NK-92 treated with Interleukin-12 subunit alpha and Interleukin-12 subunit beta, amount 100 ng/mL, for 24 hours (cell line): Measurements from ENCODE around the gene XDH.

Source experiments
- DNase-seq: peaks from one replicate; lab custom pipeline; 2025; lab: John Stamatoyannopoulos, UW

XDH gene

DNA sequence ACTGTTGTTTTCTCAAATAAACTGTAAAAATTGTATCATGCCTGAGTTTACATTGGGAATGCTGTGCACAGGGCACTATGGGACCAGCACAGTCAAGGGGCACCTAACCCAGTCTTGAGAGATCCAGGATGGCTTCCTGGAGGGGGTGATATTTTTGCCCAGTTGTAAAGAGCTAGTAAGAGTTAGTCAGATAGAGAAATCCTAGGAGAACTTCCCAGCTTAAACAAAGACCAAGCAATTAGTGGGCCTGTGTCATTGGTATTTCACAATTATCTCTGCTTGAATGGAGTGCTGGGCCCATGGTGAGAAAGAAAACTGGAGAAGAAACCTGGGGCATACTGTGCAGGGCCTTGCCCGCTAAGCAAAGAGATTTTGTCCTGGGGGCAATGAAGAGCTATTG lies 12.2 kb downstream of the XDH start:
- no peak for DNase-seq

DNA sequence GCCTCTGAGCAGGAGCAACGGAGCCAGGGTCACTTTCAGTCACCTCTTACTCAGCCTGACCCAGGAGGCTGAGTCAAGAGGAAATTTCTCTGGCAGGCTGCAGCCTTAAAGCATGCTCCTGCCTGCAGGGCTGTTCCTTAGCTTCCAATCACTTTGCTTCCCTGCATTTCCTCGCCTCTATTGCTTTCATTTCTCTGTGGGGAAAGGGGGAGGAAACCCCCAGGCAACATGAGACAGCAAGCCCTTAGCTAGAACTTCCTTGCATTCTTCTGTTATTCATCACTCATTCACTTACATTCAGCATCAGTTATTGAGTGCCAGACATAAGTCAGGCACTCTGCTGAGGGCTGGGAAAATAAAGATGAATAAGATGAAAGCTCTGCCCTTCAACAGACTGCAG lies 13.0 kb downstream of the XDH start:
- DNase-seq = no peak

DNA sequence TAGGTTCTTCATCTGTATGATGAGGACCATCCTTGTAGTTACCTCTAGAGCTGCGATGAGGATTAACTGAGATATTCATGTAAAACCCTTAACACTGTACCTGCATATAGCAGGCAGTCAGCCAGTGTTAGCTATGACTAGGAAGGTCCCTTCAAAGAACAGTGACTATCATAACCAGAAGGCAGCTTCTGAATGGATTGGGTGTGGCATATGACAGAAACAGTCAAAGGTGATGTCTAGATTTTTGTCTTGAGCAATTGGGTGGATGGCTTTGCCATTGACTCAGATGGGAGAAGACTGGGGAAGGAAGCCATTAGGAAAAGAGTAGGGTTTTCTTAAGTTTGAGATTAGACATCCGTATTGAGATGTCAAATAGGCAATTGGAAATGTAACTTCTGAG lies 15.7 kb downstream of the XDH start:
- no peak for DNase-seq

DNA sequence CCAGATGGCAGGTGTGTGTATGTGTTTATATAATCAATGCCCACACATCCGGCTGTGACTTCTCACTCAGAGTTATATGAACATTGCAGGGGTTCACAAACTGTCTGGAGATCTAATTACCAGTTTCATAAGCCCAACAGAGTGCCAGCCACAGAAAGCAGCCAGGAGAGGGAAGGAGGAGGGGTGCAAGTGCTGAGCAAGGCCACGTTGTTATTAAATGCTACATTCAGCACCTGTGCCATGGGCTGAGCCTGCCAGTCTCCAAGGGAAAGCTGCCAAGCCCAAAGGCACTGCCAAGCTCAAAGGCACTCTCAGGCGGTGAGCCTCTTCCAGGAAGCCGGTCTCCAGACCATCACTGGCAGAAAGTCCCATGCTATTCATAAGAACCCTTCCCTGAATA lies 17.4 kb downstream of the XDH start:
- DNase-seq = no peak

DNA sequence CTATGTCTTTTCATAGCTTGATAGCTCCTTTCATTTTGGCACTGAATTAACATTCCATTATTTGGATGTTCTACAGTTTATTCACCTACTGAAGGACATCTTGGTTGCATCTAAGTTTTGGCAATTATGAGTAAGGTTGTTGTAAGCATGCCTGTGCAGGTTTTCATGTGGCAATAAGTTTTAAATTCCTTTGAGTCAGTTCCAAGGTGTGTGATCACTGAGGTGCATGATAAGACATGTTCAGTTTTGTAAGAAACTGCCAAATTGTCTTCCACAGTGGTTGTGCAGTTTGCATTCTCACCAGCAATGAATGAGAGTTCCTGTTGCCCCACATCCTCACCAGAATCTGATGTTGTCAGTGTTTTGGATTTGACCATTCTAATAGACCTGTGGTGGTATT lies 24.2 kb downstream of the XDH start:
- no peak for DNase-seq

DNA sequence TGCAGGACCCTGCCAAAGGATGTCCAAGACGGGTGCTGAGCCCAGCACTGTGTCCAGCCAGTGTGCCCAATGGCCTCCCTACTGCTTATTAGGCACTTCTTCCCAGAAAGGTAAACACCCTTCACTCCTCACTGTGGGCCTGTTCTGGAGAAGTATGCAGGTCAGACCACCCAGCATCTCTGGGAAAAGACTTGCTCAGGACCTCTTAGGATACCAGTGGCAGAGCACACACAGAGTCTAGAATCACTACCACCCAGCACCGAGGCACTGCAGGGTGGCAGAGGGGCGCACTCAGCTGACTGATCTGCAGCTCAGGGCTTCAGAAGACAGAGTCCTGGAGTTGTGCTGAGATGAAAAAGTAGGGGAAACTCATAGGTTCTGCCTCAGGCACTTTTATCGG lies 25.8 kb downstream of the XDH start:
- DNase-seq = no peak

DNA sequence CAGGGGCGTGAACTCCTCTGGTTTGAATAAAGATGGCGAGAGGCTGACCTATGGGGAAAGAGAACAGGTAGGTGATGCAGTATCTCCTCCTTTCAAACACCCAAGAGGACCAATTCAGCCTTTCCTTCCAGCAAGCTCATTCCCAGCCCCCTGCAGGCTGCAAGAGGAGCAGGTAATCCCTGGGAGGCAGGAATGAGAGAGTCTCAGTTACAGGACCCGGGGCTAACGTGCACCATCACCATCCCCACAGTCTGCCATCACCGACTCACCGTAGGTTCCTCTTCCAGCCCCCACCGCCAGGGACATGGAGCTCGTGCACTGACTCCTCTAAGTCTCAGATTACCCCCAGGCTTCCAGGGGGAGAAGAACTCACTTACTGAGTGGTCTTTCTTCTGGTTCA lies 26.7 kb downstream of the XDH start:
- DNase-seq = no peak

DNA sequence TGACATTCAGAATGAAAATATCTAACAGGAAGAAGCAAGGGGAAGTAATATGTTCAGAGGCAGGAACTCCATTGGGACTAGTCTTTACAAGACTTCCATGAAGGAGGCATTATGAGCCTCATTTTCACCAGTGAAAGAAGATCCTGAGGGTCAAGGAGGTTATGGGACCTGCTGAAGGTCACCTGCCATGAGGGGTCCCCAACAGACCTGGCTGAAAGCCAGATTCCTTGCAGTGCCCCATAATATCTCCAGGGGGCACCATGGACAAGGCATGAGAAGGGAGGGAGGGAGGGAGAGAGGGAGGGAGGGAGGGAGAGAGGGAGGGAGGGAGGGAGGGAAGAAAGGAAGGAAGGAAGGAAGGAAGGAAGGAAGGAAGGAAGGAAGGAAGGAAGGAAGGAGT lies 27.9 kb downstream of the XDH start:
- no peak for DNase-seq

DNA sequence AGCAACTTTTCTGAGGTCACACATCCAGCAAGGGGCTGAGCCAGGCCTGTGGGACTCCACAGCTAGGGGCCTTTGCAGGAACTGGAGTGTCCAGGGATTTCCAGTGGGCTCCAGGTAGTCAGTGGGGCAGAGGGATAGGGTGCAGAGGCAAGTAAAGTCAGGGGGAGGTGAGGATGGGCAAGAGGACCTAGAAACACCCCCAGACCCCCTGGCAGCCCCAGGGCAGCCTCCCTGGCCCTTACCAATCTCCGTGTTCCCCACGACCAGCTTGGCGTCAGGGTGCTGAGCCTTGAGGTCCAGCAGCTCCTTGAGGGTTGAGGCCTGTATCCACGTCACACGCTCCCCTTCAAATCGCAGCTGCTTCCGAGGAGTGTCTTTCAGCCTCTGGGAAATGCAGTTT lies 28.4 kb downstream of the XDH start:
- no peak for DNase-seq

DNA sequence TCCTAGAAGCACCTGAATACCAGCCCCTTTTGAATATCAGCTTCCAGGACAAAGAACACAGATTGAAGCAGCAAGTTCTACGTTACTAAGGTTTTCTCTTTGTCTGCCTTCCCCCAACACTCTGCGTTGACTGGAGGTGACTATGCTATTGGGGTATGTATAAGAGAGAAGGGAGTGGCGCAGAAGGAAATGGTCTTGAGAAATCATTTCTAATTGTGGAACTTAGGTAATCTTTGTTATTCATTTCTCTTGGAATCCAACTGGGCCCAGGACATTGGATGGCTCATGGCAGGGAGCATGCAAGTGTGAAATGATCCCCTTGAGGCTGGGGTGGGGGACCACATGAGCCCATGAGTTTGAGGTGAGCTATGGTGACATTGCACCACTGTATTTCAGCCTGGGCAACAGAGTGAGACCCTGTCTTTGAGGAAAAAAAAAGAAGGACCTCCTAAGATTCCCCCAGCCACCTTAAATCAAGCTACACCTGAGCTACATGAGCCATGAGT lies 29.7 kb downstream of the XDH start:
- DNase-seq = no peak

DNA sequence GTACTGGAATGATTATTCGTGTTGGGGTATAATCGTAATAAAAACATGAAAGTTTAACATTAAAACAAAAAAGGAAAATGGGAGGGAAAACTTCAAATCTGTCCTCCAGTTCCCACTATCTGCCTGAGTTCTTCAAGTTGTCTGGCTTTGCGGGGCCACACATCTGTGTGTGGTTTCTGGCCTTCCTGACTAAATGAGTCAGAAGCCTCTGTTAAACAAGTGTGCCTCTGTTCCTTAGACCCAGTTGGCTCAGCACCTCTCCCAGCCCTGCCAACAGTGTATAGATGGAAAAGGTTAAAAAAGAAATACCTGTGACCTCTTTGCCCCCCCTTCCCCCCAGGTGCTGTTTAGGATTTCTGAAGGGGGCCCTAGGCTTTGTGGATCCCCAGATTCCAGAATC lies 30.2 kb downstream of the XDH start:
- no peak for DNase-seq

DNA sequence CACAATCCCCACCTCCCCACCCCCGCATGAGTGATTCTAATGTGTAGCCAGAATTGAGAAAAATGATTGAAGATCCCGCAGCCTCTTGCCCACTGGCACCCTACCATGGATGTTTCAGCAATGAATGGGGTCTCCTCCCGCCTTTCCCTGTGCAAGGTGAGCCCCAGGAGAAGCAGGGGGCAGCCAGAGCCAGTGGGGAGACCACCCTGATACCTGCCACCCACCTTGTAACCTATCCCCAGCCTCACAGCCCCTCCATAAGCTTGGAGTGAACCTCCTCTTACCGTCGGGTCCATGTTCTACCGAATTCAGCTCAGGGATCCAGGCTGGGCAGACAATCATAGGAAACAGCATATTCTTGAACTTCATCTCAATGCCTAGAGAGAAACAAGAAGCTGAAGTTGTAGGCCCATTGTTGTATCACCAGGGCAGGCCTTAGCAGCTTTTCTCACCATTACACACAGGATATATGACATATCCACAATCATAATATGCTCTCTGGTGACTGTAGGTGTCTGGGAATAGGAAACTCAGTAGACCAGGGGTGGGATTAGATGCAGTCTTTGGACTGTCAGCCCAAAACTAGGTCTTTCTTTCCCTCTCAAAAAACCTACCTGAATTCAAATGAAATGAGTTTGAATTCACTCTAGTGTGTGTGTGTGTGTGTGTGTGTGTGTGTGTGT lies 30.9 kb downstream of the XDH start:
- no peak for DNase-seq

DNA sequence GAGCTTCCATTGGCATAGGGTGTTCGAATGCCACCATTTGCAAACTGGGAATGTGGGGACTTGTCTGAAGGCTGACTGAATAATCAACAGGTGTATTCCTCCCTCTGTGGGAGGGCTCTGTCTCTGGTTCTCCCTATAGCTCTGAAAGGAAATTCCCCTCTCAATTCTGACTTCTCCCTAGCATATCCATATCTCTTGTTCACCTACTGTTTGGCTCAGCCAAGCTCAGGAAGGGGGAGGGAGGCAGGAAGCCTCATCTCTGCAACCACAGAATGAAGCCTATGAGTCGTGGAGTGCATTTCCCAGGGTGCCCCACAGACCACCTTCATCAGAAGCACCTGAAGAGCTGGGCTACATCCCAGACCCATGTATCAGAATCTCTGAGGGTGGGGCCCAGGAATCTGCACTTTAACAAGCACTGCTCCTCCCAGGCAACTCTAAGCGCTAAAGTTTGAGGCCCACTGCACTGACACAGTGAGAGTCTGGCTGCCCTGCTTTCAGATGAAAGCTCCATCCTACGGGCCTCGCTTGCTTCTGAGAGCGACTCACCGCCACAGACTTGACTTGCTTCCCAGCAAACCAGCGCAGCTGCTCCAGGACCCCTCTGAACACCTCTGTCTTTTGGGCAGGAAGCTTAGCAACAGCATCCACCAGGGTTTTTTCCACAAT lies 32.0 kb downstream of the XDH start:
- DNase-seq = no peak

DNA sequence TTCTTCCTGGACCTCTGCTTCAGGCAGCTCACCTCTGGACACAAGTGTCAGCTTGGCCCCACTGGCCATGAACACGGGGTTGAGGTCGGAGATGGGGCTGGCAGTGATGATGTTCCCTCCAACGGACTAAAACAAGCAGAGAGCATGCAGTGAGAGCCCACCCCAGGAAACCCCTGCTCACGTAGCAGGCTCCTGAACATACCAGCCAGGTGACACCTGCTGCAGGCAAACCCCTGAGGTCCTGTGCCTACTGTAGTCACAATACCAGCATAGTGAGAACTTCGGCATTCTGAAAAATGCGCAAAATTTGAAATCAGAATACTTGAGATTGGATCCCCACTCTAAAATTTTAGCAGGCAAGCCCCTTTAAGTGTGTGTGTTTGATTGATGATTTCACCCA lies 32.9 kb downstream of the XDH start:
- no peak for DNase-seq

DNA sequence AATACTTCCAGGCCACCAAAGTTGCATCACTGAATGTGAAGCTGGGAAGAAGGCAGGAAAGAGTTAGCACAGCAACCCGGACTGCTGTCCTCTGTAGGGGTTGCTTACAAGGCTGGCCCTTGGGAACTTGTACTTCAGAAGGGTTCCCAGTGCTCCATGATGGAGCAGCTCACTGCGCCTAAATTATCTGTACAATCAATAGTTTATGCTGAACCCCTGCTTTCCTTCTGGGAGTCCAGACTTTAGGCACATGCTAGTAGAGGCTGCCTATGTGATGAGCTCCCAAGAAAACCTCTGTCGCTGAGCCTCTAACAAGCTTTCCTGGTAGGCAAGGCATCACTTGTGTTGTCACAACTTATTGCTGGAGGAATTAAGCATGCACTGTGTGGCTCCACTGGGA lies 34.3 kb downstream of the XDH start:
- DNase-seq = no peak

DNA sequence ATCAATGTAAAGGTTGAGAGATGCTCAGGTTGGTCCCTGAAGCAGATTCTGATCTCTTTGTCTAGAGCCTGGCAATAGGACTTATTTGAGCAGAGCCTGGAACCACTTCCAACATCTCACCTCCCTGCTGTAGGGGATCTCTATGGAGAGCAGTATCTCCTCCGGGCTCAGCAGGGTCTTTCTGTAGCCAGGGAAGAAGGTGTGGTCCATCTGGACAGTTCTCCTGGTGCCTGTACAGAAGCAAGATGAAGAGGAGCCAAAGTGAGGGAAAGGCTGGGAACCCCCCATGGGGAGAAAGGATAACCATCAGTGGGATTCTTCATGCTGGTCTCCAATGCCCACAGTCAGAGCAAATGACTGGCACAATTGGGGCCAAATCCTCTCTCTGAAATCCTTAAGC lies 34.8 kb downstream of the XDH start:
- DNase-seq = no peak

DNA sequence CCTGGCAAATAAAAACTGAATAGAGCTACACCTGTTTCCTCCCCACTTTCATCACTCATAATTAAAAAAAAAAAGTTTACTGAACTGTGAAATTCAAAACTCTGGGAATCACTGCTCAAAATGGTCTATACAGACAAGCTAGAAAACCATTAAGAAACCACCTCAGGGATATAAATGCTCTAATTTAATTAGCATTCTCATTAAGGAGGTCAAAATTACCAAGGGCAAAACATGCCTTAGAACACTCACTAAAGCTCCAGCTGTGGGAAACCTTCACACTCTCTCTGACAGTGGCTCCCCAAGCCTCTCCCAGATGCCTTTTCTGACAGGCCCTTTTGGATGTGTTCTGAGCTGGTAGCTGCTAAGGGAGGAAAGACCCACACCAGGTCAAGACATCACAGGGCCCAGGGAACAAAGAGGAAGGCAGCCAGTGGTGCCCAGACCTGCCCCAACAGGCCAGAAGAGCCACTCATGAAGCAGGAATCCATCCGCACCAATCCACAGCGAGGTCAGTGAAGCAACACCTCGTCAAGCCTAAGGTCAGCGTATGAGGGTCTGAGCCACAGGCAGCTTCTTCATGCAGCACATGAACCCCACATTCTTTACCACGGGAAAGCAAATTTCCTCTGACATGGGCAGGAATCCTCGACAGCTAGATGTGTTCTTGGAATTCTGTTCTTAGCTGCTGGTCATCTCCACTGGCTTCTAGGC lies 35.6 kb downstream of the XDH start:
- no peak for DNase-seq

DNA sequence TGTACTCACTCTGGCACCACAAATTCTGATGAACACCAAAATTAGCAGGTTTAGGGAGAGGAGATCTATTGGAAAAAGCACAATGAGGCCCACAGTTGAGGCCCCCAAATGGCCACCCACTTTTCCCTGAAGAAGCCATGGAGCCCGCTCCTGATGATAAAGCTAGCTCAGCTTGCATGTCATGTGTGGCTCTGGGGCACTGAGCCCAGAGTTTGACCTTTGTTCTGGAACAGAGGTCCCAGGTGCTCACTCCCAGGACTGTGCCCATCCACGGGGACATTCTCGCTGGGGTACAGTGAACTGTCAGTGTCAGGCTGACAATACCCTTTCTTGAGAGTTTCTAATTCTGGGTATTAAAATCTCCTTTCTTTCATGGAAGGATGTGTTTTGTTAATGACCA lies 36.2 kb downstream of the XDH start:
- DNase-seq = no peak

DNA sequence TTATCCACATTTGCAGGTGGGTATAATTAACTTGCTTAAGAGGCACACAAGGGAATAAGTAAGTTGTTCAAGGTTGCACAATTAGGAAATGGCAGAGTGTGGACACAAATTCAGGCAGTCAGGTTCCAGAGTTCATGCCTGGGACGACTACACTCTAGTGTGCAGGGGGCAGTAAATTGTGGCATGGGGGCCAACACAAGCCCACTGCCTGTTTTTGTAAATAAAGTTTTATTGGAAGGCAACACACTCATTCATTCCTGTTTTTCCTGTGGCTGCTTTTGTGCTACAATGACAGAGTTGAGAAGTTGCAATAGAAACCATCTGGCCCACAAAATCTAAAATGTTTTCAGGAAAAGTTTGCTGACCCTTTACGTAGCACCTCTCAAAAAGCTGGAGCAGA lies 41.4 kb downstream of the XDH start:
- no peak for DNase-seq

DNA sequence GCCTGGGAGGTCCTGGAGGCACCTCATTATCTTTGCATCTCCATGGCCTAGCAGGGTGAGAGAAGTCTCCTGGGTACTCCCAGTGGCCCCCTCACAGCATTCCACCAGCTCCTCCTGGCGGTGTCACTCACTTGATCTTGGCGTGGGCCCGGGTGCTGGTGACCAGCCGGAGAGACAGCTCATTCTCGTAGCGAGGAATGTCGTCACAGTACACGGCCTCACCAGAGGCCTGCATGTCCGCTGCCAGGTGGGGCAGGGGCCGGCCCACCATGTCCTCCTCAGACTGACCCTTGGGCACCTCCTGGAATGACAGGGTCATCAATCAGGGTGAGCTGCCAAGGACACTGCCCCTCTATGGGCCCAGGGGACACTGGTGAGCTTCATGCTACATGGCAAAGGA lies 42.4 kb downstream of the XDH start:
- no peak for DNase-seq

DNA sequence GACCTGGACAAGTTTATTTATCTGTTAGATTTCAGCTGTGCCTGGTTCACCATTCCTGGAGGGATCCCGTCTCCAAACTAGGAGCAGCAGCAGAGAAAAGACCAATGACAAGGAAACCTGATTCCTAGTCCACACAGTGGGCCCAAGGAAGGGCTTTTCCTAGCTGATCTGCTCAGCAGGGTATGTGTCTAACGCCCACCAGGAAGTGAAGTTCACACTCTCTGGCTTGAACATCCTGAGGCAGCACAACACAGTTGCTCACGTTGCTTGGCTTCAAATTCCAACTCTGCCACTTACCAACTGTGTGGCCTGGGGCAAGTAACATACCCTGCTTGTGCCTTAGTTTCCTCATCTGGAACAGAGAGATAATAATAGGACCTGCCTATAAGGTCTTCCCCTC lies 42.9 kb downstream of the XDH start:
- no peak for DNase-seq

DNA sequence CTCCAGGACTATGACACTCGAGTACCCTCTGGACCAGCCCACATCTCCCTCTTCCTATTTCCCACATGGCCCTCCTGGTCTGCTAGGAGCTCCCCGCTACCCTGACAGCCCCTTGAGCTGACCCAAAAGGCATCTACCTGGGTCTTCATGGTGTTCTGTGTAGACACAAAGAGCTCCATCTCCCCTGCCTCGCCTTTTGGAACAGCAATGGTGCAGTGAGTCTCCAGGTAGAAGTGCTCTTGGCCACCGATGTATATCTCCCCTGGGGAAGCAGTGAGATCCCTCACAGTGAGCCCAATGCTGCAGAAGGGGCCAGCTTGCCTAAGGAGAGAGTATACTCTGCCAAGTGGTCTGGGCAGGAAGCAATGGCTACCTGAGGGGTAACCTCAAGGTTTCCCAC lies 47.8 kb downstream of the XDH start:
- DNase-seq = no peak

DNA sequence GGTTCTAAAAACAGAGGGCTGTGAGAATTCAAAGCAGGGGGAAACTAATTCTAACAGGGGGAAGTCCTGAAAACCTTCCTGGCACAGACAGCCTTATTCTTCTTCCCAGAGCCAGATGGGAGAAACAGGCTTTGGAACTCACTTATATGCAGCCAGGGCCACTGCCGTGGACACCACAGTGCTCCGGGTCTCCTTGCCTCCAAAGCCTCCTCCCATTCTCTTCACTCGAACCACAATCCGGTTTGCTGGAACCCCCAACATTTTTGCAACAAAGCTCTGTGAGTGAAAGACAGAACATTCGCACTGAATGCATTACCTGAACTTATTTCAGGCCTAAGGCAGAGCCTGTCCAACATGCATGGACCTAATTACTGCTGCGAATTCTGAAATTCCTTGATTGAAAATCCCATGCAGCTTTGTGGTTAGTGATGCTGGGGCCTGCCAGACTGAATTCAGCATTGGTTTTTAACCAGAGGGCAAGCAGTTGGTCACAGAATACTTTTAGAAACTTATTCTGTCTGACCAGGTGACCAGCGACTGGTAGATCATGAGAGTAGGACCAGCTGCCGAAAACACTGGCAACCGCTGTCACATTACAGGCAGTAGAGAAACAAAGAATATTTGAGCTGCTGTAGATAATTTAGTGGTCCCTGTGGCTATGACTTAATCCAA lies 48.6 kb downstream of the XDH start:
- no peak for DNase-seq
